Keratinocyte (primary cell): ENCODE results near the gene EPHB2.

Experiments used
- CTCF ChIP-seq, 3 experiments: IDR thresholded peaks in 1 of 3; conservative IDR thresholded peaks in 1 of 3; optimal IDR thresholded peaks in 1 of 3; 2 replicates in 2 of 3; 3 replicates in 1 of 3; pipeline versions ENCODE3 to v1.5.1; 2011; ENCODE audit warnings: low read length in 3 of 3, mild to moderate bottlenecking in 3 of 3, moderate library complexity in 2 of 3, control low read depth in 1 of 3, inconsistent platforms in 1 of 3; ENCODE audit not compliant: insufficient read depth in 2 of 3; ENCODE audit errors: extremely low read depth in 1 of 3
- EZH2 ChIP-seq: IDR thresholded peaks from one replicate; pipeline ENCODE4 v1.6.1; 2012; ENCODE audit warnings: inconsistent platforms, mild to moderate bottlenecking, low read length, moderate library complexity

GRCh38 chr1:22877980-22878379 lies 167.3 kb downstream of the EPHB2 start:
- TF ChIP-seq CTCF (optimal IDR thresholded peaks at IDR 0.05 in 1 of 3, IDR thresholded peaks at IDR 0.05 in 1 of 3, conservative IDR thresholded peaks at IDR 0.05 in 1 of 3; ENCODE audit: extremely low read depth in 1 of 3, insufficient read depth in 2 of 3, low read length in 3 of 3) (no peak), EZH2 (no peak)
